GM21717 (cell line): ENCODE measurements around the gene CHMP2A.
A peak's percentile ranks its signal among the peaks of the same experiment; 100 is the strongest.

Experiments
- ATAC-seq: cut with Tn5 transposase; IDR thresholded peaks from one replicate; pipeline ENCODE4 v1.9.1; 2021; ENCODE audit warnings: mild to moderate bottlenecking, moderate library complexity; ENCODE audit not compliant: unreplicated experiment

Gene CHMP2A

GRCh38 chr19:58556622-58557220 is 1.8 kb upstream of the CHMP2A start:
- ATAC-seq: no peak

- ATAC-seq: no peak
Observed at GRCh38 chr19:58555920-58556621, 1.2 kb upstream of the CHMP2A start.

- ATAC-seq: no peak
Observed at GRCh38 chr19:58555369-58555885, 522 bp upstream of the CHMP2A start.

- ATAC-seq: no peak
Observed at GRCh38 chr19:58553799-58554493, 959 bp downstream of the CHMP2A start.

- no peak for ATAC-seq
Observed at GRCh38 chr19:58552655-58553054, 2.2 kb downstream of the CHMP2A start.

GRCh38 chr19:58551577-58552471 is 3.1 kb downstream of the CHMP2A start:
- ATAC-seq: no peak

- ATAC-seq: no peak
Observed at GRCh38 chr19:58551123-58551497, 3.8 kb downstream of the CHMP2A start.

GRCh38 chr19:58550362-58551122 is 4.4 kb downstream of the CHMP2A start:
- ATAC-seq: no peak

GRCh38 chr19:58549664-58550361 is 5.1 kb downstream of the CHMP2A start:
- ATAC-seq: no peak

- ATAC-seq: no peak
Observed at GRCh38 chr19:58548859-58549663, 5.8 kb downstream of the CHMP2A start.

GRCh38 chr19:58547323-58548312 is 7.3 kb downstream of the CHMP2A start:
- ATAC-seq: no peak

- ATAC-seq: no peak
Observed at GRCh38 chr19:58546019-58546530, 8.8 kb downstream of the CHMP2A start.

- no peak for ATAC-seq
Observed at GRCh38 chr19:58545286-58546018, 9.5 kb downstream of the CHMP2A start.

GRCh38 chr19:58544591-58545285 is 10.2 kb downstream of the CHMP2A start:
- ATAC-seq: peak; percentile 35

GRCh38 chr19:58543826-58544590 is 10.9 kb downstream of the CHMP2A start, which contains the start of gene TRIM28:
TSS of gene TRIM28 (plus strand) at chr19:58544064. CDS start at chr19:58544758, 694 bp downstream.
- ATAC-seq: peak; percentile 78
